GM06990 (cell line): ENCODE data around the gene SDC1.

Experiments
- DNase-seq: peaks from one replicate; pipeline ENCODE4 v3.0.0-alpha.2; 2011; ENCODE audit not compliant: insufficient read length; ENCODE audit errors: extremely low read depth
- H3K27me3 ChIP-seq: replicated peaks from 2 replicates; pipeline ENCODE4 v1.6.0; 2011; ENCODE audit warnings: low read length; ENCODE audit not compliant: control insufficient read depth, insufficient read depth
- H3K36me3 ChIP-seq: 2 replicates; pipeline ENCODE4 v1.5.1; 2011; ENCODE audit warnings: low read length; ENCODE audit not compliant: control insufficient read depth, insufficient read depth
- H3K4me3 ChIP-seq: replicated peaks from 2 replicates; pipeline ENCODE4 v1.5.1; 2011; ENCODE audit warnings: low read depth, mild to moderate bottlenecking, control low read depth, low read length
- TF ChIP-seq, protein P1 (sequence below): IDR thresholded peaks from 2 replicates; pipeline ENCODE4 v1.5.1; 2011; ENCODE audit warnings: low read length, control low read depth, mild to moderate bottlenecking, inconsistent platforms; ENCODE audit not compliant: insufficient read depth, poor library complexity, severe bottlenecking

SDC1 gene

DNA sequence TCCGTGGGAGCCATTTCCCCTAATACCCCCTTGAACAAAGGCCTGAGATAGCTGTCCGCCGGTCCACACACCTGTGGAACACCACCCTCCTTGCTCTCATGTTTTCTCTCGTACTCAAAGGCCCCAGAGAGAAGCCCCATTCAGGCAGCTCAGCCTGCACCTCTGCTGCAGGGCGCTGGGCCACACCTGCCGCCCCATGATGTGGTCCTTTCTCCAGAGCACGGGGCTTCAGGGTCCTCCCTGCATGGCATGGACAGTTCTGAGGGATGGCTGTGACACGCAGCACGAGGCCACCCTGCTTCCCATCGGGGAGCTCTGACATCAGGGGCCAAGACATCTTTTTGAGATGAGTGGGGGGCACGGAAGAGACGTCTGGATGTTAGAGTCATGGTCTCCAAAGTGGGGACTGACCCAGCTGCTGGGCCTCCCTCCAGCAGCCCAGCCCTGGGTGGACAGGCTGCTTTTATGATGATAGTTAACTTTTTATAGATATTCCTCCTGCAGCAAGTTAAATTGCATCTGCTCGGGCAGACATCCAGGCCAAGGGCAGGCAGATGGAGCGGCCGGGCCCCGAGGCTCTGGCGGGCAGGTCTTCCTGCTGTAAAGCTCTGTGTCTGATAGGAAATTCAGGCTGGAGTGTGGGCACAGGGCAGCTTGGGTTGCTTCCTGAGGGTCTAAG, 56.7 kb downstream of the SDC1 start:
- Histone ChIP-seq H3K27me3 (no peaks in the 10 kb centered on the region), H3K36me3 (no peaks in the 10 kb centered on the region), H3K4me3 (no peak overlapping the region)
- TF ChIP-seq, protein P1, sequence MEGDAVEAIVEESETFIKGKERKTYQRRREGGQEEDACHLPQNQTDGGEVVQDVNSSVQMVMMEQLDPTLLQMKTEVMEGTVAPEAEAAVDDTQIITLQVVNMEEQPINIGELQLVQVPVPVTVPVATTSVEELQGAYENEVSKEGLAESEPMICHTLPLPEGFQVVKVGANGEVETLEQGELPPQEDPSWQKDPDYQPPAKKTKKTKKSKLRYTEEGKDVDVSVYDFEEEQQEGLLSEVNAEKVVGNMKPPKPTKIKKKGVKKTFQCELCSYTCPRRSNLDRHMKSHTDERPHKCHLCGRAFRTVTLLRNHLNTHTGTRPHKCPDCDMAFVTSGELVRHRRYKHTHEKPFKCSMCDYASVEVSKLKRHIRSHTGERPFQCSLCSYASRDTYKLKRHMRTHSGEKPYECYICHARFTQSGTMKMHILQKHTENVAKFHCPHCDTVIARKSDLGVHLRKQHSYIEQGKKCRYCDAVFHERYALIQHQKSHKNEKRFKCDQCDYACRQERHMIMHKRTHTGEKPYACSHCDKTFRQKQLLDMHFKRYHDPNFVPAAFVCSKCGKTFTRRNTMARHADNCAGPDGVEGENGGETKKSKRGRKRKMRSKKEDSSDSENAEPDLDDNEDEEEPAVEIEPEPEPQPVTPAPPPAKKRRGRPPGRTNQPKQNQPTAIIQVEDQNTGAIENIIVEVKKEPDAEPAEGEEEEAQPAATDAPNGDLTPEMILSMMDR, result no peak
- DNase-seq, result no peak

DNA sequence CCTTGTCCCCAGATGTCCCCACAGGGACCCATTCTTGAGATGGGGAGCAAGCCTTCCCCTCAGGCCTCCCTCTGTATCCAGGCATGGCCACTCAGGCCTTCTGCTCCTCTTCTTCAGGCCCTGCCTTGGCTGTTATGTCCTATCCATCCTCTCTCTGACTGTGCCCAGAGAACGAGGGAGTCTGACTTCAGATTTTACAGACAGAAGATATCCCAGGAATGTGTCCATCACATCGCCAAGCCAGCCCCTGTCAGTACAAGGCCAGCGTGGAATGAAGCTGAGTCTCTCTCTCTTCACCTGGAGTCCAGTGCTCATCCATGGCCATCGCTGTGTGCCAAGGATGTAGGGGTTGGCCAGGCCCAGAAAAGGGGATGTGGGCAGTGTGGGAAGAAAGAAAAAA, 57.6 kb downstream of the SDC1 start:
- no peaks in the 10 kb centered on the region for H3K27me3 ChIP-seq
- TF ChIP-seq, protein P1, result no peak
- no peak for DNase-seq
- no peaks in the 10 kb centered on the region for H3K36me3 ChIP-seq
- H3K4me3 ChIP-seq, result no peak overlapping the region

DNA sequence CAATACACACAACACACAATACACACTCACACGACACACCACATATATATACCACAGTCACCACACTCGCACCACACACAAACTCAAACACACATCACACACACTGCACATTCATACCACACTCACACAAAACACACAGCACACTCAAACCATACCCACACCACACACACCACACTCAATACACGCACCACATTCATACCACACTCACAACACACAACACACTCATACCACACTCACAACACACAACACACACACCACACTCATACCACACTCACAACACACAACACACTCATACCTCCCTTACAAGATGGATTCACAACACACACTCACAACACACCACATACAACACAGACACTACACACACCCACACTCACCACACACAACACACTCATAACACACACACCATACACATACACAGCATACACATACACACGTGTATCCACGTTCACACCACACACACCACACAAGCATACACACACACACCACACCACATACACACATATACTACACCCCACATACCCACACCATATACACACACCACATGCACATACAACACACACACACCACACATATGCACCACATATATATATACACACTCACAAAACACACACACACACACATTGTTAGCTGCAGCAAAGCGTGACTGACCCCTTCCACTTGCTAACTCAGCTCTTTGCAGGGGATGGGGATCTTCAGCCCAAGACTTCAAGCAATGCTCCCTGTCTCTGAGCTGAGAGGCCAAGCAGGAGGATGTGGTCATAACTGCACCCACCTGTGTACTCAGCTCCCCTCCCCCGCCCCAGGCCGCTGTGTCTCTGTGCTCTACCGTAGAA, 59.0 kb downstream of the SDC1 start:
- TF ChIP-seq, protein P1, result no peak
- Histone ChIP-seq H3K36me3 (no peaks in the 10 kb centered on the region), H3K27me3 (no peaks in the 10 kb centered on the region), H3K4me3 (no peak overlapping the region)
- no peak for DNase-seq

DNA sequence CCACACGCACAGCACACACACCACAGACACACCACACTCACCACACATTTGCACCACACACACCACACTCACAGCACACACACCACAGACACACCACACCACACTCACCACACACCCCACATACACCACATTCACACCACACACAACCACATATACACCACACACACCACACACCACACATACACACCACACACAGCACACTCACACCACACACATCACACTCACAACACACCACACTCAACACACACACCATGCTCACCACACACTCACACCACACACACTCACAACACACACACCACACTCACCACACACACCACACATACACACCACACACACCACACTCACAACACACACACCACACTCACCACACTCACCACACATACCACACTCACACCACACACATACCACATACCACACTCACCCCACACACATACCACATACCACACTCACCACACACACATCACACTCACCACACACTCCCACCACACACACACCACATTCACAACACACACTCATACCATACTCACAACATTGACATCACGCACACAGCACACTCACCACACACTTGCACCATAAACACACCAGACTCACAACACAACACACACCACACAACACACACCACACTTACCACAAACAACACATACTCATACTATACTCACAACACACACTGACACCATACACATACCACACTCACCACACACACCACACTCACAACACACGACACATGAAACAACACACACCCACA, 60.0 kb downstream of the SDC1 start:
- no peak for DNase-seq
- TF ChIP-seq, protein P1, result no peak
- Histone ChIP-seq H3K36me3 (no peaks in the 10 kb centered on the region), H3K27me3 (no peaks in the 10 kb centered on the region), H3K4me3 (no peak overlapping the region)

DNA sequence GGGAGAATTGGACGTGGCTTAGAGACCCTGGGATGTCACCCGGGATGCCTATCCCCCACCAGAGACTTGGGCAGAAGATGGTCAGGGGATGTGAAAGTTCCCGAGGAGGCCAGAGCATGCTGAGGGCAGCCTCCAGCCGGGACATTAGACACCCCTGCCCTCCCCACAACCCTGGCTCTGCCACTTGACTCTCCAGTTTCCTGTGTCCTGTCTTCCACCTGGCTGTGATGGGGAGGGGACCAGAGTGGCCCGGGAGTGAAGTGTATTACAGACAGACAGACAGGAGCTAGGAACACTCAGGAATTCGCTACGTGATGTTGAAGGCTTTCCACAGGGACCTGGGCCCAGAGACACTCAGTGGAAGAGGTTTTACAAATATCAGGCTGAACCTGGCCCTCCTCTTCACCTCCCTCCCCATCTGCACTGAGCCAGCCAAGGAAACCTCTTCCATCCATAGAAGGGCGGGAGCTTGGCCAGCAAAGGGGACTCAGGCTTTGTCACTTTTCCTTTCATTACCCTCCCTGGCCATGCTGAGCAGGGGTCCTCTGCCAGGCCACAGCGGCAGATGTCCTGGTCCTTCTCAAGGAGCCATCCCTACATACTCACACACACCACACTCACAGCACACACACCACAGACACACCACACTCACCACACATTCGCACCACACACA, 60.7 kb downstream of the SDC1 start:
- TF ChIP-seq, protein P1, result no peak
- DNase-seq, result no peak
- Histone ChIP-seq H3K36me3 (no peaks in the 10 kb centered on the region), H3K27me3 (no peaks in the 10 kb centered on the region), H3K4me3 (no peak overlapping the region)
